ENCODE results near the gene AMER2.

AMER2 gene

GRCh38 chr13:25171517-25172302, at the start of gene AMER2:
Gene AMER2 (minus strand): TSS chr13:25172288. CDS start chr13:25171619, 669 bp downstream.
- in situ Hi-C loops (cut with HindIII; ENCODE audit: low pct_ligation_motif_present, low pct_unique_long_range_greater_than_20kb, low sequenced_read_pairs) = no loop called here
- no peak for DNase-seq

DNA sequence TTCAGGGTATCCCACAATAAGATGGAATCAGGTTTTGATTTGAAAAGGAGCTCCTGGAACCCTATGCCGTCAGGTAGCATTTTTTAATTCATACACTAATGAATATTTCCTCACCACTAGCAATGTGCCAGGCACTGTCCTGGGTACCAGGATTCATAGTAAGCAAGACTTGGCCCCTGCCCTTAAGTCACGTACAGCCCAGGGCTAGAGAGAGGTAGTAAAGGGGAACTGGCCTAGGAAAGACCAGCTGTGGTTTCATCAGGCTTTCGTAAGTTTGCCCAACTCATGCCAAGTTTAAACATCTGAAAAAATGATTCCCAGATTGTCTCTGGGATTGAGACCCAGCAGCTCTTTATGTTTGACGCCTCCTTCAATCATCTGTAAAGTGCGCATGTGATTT, 45.9 kb upstream of the AMER2 start:
- in situ Hi-C loops (cut with HindIII; ENCODE audit: low pct_ligation_motif_present, low pct_unique_long_range_greater_than_20kb, low sequenced_read_pairs) = no loop called here
- DNase-seq = no peak

GRCh38 chr13:25217023-25217885, 45.2 kb upstream of the AMER2 start:
- in situ Hi-C loops (cut with HindIII; ENCODE audit: low pct_ligation_motif_present, low pct_unique_long_range_greater_than_20kb, low sequenced_read_pairs) = no loop called here
- DNase-seq = peak; percentile 88

DNA sequence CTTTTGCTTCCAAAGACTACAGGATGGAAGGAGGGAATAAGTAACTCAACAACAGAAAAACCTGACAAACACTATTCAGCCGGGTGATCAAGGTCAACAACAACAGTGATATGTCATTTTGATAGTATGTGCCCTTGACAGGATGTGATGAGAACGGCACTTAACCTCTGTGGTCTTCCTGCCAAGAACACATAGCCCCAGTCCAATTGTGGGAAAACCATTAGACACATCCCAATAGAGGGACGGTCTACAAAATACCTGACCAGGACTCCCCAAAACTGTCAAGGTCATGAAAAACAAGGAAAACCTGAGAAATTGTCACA, 43.1 kb upstream of the AMER2 start:
- peak; percentile 49 for DNase-seq
- in situ Hi-C loops (cut with HindIII; ENCODE audit: low pct_ligation_motif_present, low pct_unique_long_range_greater_than_20kb, low sequenced_read_pairs) = no loop called here

DNA sequence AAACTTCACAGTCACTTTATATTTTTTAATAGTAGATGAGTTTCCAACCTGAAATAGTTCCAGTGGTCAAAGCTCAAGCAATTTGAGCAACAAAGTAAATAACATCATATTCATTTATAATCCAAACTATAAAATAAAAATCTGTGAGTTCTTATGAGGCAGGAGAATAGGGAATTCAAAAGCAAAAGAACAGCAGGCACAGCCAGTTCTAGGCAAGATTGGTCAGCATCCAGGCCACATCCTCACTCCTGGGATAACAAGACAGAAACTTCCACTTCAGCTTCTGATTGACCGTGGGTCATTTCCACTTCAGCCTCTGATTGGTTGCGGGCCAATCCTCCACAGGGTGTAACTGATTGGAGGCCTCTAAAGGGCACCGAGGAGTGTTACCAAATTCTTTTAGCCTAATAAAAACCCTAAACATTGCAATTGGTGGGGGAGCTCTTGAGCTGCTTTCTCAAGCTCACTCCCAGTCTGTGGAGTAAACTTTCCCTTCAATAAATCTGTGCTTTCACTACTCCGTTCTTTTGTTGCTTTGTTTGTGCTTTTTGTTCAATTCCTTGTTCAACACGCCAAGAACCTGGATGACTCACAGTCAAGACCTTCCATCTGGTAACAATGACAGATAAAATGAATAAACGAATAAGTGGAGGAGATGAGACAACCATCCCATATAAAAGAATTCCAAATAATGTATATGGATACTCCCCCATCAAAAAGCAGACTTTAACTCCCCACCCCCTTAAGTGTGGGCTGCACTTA, 42.6 kb upstream of the AMER2 start:
- peak; percentile 62 for DNase-seq
- in situ Hi-C loops (cut with HindIII; ENCODE audit: low pct_ligation_motif_present, low pct_unique_long_range_greater_than_20kb, low sequenced_read_pairs) = no loop called here

DNA sequence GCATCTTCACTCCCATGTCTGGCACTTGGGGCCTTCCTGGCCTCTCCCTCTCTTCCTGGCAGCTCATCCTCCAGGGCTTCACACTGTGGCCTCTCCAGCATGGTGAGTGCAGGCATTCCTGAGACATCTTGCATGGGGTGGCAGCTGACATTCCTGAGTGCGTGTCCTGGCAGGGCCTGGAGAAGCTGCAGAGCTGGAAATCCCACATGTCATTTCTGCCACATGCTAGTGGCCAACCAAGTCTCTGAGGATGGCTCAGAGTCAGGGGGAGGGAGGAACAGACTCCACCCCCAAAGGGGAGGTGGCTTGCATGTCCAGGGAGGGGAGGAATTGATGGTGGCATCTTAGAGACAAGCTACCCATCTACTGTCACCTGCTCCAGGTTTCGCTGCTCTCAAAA, 41.6 kb upstream of the AMER2 start:
- no peak for DNase-seq
- in situ Hi-C loops (cut with HindIII; ENCODE audit: low pct_ligation_motif_present, low pct_unique_long_range_greater_than_20kb, low sequenced_read_pairs) = no loop called here

GRCh38 chr13:25210842-25211569, 38.9 kb upstream of the AMER2 start:
- no peak for DNase-seq
- in situ Hi-C loops (cut with HindIII; ENCODE audit: low pct_ligation_motif_present, low pct_unique_long_range_greater_than_20kb, low sequenced_read_pairs) = no loop called here

GRCh38 chr13:25207291-25207810, 35.3 kb upstream of the AMER2 start:
- in situ Hi-C loops (cut with HindIII; ENCODE audit: low pct_ligation_motif_present, low pct_unique_long_range_greater_than_20kb, low sequenced_read_pairs) = no loop called here
- no peak for DNase-seq

DNA sequence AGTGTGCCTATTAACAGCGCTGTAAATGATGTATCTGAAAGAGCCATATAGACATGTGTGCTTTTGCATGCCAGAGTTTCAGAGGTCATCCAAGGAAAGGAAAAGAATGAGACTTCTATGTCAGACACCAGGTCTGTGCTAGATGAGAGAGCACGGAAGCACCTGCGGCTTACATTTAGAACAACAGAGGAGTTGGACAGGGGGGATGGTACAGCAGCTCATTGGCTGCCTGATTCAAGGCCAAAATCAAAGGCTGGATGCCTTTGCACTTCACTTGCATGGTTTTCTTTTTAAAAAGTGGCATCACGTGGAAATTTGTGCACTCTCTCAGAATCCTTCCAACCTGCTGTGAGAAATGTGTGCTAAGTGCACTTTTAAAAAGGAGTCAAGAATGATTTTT, 32.8 kb upstream of the AMER2 start:
- DNase-seq = no peak
- in situ Hi-C loops (cut with HindIII; ENCODE audit: low pct_ligation_motif_present, low pct_unique_long_range_greater_than_20kb, low sequenced_read_pairs) = no loop called here

- DNase-seq = peak; percentile 25
- in situ Hi-C loops (cut with HindIII; ENCODE audit: low pct_ligation_motif_present, low pct_unique_long_range_greater_than_20kb, low sequenced_read_pairs) = no loop called here
These were observed 31.1 kb upstream of the AMER2 start for GRCh38 chr13:25203127-25203740.

- in situ Hi-C loops (cut with HindIII; ENCODE audit: low pct_ligation_motif_present, low pct_unique_long_range_greater_than_20kb, low sequenced_read_pairs) = no loop called here
- DNase-seq = no peak
These were observed 28.7 kb upstream of the AMER2 start for GRCh38 chr13:25200783-25201182.

- no peak for DNase-seq
- in situ Hi-C loops (cut with HindIII; ENCODE audit: low pct_ligation_motif_present, low pct_unique_long_range_greater_than_20kb, low sequenced_read_pairs) = no loop called here
These were observed 26.6 kb upstream of the AMER2 start for GRCh38 chr13:25198647-25199046.

DNA sequence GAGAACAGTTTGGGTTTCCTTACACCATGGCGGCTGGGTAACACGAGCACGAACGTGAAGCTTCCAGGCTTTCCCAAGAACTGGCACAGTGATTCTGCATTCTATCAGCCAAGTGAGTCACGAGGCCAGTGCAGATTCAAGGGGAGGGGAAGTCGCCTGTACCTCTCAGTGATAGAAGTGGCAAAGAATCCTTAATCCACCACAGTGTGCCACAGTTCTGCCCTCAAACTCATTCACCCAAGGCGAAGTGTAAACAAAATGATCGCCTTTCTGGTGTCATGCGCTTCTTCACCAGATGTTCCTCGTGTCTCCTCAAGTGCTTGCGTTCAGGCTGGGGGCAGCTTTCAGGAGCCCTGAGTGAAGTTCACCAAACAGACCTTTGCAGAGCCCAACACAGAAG, 24.9 kb upstream of the AMER2 start:
- DNase-seq = no peak
- in situ Hi-C loops (cut with HindIII; ENCODE audit: low pct_ligation_motif_present, low pct_unique_long_range_greater_than_20kb, low sequenced_read_pairs) = no loop called here

DNA sequence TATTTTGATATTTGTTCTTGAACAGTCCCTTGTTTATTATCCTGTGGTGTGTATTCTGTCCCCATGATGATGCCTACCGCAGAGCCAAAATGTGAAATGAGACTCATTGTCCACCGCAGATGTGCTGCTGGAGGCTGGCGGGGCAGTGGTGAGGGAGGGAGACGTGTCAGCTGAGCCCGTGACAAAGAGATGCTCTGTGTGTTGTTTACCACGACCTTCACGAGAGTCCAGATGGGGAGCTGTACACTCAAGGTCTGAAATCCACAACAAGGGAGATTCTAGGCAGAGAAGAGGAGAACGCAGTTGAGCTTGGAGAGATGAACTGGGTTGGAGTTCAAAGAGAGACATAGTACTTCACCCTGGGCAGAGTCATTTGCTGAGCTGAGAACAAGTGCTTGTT, 20.8 kb upstream of the AMER2 start:
- in situ Hi-C loops (cut with HindIII; ENCODE audit: low pct_ligation_motif_present, low pct_unique_long_range_greater_than_20kb, low sequenced_read_pairs) = no loop called here
- no peak for DNase-seq

DNA sequence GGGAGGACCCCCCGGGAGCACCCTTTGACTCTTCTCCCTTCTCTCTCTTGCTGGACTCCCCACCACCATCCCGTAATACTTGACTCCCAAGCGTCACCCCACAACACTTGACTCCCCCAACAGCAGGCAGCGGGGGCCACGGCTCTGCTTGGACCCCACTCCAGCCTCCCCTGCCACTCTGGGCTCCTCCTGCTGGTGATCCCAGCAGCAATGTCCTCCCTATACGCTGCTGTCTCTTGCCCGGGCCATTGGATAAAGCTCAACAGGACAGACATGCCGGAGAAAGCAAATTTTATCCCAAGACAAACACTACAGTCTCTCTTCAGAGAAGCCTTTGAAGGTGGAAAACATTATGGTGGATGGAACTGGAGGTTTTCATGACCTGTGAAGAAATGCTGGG, 20.4 kb upstream of the AMER2 start:
- in situ Hi-C loops (cut with HindIII; ENCODE audit: low pct_ligation_motif_present, low pct_unique_long_range_greater_than_20kb, low sequenced_read_pairs) = no loop called here
- DNase-seq = no peak

DNA sequence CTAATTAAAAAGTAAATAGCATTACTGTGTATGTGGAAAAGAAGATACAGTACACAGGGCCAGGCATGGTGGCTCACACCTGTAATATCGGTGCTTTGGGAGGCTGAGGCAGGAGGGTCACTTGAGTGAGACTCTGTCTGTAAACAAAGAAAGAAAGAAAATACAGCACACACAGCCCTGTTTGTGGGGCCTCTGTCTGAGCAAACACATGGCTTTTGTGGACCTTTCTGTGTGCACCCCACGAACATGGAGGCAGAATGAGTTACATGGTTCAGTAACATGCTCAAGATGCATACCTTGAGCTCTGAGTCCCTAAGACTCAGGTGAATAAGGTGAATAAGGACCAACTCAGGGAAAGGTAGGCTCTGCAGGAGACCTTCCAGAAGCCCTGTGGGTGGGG, 20.0 kb upstream of the AMER2 start:
- no peak for DNase-seq
- in situ Hi-C loops (cut with HindIII; ENCODE audit: low pct_ligation_motif_present, low pct_unique_long_range_greater_than_20kb, low sequenced_read_pairs) = no loop called here

DNA sequence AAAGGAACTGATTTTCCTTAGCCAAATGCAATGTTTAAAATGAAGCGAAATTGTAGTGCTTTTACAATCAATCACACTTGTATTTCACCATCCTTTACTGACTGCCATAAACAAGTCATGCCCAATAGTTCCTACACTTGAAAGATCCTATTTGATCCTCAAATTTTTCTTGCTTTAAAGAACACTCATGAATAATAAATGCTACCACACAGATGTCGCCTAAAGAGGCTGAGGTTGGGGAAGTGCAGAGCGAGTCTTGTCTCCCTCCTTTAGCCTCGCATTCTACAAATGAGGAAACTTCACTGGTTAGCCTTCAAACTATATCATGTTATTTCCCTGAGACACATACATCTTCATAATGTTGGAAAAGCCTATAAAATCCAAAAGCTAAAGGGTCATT, 18.7 kb upstream of the AMER2 start:
- no peak for DNase-seq
- in situ Hi-C loops (cut with HindIII; ENCODE audit: low pct_ligation_motif_present, low pct_unique_long_range_greater_than_20kb, low sequenced_read_pairs) = no loop called here

- in situ Hi-C loops (cut with HindIII; ENCODE audit: low pct_ligation_motif_present, low pct_unique_long_range_greater_than_20kb, low sequenced_read_pairs) = no loop called here
- no peak for DNase-seq
These were observed 18.2 kb upstream of the AMER2 start for GRCh38 chr13:25190256-25190655.

Measured in ACHN (cell line).